Measurements from ENCODE around the gene MAP2.
"Not testable (repeated sequence)": the region's sequence is repeated elsewhere in the genome, so short reads cannot be mapped to it uniquely, and the experiment has no call there.

The MAP2 gene

DNA sequence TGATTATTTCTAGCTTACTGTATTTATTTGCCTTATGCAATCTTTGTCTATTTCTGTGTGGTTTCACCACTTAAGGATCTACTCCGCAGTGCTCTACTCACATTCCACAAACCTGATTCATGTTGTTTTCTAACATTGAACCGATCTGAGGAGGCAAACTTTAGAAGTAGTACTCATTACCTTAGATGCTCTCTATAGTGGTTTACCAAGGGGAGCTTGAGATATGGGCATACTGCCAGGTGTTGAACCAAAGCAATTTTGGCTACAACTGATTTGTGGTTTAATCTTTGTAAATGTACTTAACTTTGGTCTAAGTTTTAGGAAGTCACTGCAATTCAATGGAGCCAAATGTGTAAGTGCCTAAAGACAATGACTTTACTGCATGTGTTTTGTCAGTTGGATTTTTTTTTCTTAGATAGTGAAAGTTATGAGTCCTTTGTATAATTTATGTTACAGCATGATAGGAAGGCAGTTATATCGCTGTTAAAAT, 50.1 kb downstream of the MAP2 start:
- no peak for DNase-seq (ENCODE audit: low read depth in 2 of 2)

DNA sequence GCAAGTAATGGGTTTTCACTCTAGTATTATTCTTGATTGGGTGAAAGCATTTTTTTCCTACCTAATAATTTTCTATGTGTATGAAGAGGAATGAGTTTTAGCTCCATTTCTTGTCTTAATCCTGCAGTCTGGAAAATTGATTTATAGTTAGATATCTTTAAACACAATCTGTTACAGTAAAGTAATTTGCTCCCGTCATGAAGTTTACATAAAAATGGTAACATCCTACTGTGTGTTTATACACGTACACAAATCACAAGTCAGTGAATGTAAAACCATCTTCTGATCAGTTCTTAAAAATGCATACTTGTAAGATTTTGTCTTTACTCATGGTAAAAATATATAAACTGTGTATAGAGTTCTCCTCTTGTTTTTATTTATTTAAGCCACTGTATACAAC, 51.1 kb downstream of the MAP2 start:
- DNase-seq (ENCODE audit: low read depth in 2 of 2): no peak

DNA sequence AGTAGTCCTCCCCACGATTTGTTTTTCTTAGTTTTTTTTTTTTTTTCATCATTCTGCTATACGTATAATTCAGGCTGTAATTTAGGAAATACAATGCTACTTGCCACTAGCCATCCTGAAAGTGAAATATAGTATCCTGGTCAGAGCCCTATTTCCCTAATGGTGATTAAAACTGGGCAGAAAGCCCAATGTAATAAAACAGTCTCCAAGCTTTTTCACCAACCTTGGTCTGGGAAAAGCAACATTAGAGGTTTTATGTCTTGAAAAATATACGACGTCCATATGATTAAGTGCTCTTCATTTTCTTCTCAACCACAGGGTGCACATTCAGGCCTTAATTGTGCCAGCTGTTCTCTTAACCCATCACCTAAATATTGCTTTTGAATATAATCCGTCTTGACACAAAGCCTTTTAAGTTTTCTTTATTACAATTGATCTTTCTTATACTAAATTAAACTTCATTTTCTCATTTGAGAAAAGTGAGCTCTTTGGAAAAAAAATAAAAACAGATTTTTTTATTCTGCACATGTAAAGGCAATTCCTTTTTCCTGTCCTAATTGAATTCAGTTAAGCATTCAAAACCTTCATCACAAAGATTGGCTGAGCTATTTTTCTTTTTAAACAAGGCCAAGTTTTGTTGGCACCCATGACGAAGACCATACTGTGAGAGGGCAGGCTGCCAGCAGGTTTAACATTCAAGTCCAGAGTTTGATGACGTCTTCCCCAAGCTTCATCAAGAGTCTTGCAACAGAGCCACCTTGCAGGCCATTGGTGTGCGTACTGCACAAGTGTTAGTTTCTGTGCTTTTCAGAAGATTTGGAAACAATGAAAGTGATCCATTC, 52.7 kb downstream of the MAP2 start:
- no peak for DNase-seq (ENCODE audit: low read depth in 2 of 2)

DNA sequence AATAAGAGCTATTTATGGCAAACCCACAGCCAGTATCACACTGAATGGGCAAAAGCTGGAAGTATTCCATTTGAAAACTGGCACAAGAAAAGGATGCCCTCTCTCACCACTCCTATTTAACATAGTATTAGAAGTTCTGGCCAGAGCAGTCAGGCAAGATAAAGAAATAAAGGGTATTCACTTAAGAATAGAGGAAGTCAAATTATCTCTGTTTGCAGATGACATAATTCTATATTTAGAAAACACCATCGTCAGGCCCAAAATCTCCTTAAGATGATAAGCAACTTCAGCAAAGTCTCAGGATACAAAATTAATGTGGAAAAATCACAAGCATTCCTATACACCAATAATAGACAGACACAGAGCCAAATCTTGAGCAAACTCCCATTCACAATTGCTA, 68.4 kb downstream of the MAP2 start:
- not testable (repeated sequence) for DNase-seq (ENCODE audit: low read depth in 2 of 2)

DNA sequence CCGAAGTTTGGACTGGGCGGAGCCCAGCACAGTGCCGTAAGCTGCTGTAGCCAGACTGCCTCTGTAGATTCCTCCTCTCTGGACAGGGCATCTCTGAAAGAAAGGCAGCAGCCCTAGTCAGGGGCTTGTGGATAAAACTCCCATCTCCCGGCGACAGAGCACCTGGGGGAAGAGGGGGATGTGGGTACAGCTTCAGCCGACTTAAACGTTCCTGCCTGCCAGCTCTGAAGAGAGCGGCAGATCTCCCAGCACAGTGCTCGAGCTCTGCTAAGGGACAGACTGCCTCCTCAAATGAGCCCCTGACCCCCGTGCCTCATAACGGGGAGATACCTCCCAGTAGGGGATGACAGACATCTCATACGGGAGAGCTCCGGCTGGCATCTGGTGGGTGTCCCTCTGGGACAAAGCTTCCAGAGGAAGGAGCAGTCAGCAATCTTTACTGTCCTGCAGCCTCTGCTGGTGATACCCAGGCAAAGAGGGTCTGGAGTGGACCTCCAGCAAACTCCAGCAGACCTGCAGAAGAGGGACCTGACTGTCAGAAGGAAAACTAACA, 71.3 kb downstream of the MAP2 start:
- not testable (repeated sequence) for DNase-seq (ENCODE audit: low read depth in 2 of 2)

DNA sequence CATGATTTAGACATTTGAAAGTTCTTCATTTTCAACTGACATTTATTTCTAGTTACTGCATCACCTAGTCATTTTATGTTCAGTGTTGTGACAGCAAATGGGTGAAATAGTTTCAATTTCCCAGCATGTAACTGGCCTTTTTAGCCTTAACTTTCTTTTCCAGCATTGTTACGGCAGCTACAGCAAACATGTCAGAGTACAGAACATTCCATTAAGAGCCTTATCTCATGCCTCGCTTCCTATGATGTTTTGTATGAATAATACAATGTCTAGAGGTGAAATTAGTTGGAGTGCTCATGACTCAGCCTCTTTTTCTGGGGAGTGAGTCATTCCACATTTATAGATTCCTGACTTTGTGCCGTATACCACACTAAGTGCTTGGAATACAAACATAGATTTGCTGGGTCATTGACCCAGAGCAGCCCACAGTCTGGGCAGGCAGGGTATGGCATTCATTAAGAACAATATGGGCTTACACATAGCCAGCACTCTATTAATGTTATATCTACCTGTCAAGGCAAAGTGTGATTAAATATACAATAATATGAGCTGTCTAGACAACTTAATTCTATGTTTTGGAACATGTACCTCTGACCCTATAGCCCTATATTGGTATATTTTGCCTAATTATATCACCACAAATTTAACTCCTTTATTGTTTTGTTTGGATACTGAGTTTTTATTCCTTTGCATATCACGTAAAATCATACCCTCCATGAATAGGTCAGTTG, 72.2 kb downstream of the MAP2 start:
- DNase-seq (ENCODE audit: low read depth in 2 of 2): no peak

DNA sequence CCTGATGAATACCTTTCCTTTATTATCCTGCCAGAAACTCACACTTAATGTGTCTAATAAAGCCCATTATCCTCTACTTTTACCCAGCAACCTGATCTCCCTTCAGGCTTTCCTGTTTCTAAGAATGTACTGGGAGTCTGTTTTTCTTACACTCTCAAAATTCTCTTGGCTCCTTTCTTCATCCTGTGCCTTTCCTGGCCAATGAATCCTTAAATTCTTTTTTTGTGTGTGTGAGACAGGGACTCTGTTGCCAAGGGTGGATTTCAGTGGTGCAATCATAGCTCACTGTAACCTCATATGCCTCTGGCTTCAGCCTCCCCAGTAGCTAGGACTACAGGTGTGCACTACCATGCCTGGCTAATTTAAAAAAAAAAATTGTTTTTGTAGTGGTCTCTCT, 72.7 kb downstream of the MAP2 start:
- no peak for DNase-seq (ENCODE audit: low read depth in 2 of 2)

DNA sequence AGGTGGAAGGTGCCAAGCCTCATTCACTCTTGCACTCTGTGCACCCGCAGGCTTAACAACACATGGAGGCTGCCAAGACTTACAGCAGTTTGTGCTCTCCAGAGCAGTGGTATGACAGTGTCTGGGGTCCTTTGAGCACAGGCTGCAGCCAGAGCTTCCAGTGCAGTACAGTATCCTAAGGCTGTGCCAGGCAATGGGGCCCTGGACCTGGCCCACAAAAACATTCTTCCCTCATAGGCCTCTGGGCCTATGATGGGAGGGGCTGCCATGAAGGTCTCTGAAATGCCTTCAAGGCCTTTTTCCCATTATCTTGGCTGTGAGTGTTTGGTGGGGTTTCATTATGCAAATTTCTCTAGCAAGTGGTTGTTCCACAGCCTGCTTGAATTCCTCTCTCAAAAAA, 74.8 kb downstream of the MAP2 start:
- DNase-seq (ENCODE audit: low read depth in 2 of 2): no peak

DNA sequence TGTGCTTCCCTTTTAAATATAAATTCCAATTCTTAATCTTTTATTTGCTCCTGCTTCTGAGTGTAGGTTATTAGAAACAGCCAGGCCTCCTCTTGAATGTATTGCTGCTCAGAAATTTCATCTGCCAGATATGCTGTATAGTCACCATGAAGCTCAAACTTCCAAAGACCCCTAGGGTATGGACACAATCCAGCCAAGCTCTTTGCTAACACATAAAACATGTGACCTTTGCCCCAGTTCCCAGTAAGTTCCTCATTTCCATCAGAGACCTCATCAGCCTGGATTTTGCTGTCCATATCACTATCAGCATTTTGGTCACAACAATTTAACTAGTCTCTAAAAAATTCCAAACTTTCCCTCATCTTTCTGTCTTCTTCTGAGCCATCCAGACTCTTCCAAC, 75.2 kb downstream of the MAP2 start:
- DNase-seq (ENCODE audit: low read depth in 2 of 2): no peak

DNA sequence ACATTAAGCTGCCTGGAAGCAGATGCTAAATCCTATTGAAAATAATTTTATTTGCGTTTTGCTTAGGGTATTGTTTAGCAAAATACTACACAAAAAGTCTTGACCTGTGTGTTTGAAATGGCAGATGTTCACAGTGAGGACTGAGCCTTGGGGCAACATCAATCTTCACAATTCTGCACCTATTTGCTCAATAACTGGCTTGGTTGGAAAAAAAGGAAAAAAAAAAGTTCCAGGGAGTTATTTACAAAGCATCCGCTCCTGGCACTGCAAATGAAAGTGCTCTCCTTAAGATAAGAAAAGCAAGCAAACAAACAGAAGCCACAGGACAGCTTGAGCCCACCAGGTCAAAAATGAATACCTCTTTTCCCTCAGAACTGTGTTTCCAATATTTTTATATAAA, 77.7 kb downstream of the MAP2 start:
- no peak for DNase-seq (ENCODE audit: low read depth in 2 of 2)

DNA sequence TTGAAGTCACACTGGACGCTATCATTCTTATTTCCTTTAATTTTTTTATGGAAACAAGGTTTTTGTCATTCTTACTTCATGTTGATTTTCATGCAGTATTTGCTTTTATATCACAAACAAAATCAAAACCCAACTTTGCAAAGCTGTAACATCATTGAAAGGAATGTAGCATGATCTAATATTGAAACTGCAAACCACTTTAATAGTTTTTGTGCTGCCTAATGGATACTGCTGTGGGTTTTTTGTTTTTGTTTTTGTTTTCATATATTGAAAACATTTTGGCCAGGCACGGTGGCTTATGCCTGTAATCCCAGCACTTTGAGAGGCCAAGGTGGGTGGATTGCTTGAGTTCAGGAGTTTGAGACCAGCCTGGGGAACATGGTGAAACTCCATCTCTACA, 81.6 kb downstream of the MAP2 start:
- no peak for DNase-seq (ENCODE audit: low read depth in 2 of 2)

DNA sequence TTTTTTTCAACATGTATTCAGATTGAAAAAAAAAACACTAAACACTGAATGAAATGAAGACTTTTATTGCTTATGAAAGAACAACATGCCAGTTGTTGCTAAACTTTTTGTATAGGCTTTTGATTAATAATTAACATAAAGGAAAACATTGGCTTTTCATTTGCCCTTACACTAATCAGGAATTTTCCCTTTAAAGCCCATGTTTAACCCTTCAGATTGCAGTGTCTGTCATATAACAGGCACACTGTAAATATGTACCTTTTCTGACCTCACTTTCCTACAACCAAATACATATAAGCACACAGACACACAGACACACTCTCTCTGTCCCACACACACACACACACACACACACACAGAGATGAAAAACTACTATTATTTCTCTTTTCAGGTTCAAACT, 84.4 kb downstream of the MAP2 start:
- no peak for DNase-seq (ENCODE audit: low read depth in 2 of 2)

DNA sequence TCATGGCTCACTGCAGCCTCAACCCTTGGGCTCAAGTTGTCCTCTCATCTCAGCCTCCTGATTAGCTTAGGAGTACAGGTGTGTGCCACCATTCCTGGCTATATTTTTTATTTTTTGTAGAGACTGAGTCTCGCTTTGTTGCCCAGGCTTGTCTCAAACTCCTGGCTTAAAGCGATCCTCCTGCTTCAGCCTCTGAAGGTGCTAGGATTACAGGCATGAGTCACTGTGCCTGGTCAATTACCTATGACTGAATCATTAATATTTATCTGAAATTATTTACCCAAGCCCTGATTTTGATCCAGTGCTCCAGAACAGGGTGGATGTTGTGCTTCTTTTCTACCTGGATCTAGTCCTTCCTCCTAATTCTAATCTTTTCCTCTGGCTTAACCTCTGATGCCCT, 87.8 kb downstream of the MAP2 start:
- DNase-seq (ENCODE audit: low read depth in 2 of 2): no peak

DNA sequence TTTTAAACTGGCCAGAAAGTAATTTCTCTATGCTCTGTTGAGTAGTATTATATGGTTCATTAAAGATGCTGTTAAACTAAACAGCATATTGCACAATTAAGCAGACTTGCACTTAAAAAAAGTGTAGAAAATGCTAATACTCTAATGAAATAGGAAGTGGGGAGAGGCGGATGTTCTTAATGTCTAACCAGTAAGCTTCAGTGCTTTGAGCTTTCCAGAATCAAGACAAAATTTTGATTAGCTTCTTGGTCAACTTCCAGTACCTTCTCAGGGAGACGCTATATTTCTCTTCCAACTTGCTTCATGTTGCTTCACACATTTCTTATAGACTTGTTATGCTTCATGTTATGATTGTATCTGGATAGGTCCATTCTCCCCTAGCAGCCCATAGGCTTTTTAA, 89.1 kb downstream of the MAP2 start:
- no peak for DNase-seq (ENCODE audit: low read depth in 2 of 2)

DNA sequence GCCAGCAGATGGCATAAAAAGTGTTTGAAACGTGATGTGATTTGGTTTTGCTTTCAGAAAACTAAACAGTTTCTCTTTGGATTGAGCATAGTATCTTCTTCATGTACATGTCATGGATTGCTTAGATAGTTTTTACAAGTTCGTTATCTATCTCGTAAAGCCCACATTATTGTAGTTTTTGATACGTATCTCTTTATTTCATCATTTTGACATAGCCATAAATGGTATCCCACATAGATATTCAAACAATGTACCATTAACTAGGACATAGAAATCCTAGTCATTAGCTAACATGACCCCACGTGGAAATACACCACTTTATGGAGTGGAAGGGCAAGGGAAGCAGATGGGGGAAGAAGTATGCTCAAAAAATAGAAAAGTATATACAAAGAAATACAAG, 93.6 kb downstream of the MAP2 start:
- no peak for DNase-seq (ENCODE audit: low read depth in 2 of 2)

DNA sequence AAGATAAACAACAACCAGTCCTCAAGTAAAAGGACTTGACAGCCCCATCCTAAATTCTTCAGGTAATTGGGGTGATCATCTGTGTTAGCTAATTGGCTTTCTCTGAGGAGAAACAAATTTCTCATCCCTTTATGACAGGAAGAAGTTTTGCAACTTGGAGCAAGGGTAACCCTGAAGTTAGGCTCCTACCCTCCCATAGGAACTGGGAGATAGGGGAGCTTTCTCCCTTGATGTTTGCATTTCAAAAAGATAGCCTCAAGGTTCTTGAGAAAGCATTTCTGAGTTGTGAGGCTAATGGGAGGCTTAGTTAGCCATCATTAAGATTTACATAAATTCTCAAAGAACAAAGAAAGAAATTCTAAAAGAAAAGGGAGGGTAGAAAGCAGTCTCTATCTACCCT, 95.4 kb downstream of the MAP2 start:
- no peak for DNase-seq (ENCODE audit: low read depth in 2 of 2)

DNA sequence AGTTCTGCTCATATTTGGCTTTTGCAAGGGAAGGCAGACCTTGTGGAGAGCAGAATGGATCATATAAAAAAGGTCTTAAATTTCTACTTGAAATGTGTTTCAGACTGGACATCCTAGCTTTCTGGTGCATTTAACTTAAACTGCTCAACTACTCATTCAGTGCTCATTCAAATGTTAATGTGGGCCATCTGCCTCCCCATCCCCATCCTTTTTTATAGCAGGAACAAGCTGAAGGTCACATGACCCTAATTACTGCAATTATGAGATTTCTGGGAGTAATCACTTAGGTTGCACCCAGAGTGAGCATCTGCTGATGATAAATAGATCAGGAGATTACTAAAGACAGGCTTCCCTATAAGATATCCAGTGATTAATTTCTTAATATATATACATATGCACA, 96.1 kb downstream of the MAP2 start:
- no peak for DNase-seq (ENCODE audit: low read depth in 2 of 2)

DNA sequence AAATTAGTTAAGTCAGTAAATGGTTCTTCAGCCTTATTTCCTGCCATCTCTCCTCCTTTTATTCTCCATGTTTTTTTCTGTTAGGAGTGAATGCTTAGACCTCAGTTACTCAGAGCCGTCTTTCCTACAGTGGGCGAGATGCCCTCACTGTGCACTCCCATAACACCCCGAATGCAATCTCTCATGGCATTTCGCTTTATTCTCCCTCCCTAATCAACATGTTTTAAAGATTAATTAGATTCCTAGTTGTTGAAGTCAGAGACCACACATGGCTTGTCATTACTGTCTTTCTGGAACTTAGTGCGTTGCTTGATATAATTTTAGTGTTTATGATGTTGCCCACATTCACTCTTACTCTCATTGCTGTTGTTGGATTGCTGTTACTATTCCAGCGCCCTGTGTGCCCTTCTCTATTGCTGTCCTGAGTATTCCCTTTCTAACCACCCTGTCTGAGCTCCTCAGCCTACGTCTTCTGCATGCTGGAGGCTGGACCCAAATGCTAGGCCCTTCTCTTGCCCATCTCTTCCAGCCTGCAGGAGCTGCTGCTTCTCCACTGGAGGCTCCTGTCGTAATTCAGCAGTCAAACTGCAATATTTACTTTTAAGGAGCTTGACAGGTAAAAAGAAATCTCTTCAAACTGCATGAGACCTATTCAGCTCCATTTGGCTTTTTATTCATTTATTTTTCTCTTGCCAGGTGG, 99.3 kb downstream of the MAP2 start:
- DNase-seq (ENCODE audit: low read depth in 2 of 2): no peak

DNA sequence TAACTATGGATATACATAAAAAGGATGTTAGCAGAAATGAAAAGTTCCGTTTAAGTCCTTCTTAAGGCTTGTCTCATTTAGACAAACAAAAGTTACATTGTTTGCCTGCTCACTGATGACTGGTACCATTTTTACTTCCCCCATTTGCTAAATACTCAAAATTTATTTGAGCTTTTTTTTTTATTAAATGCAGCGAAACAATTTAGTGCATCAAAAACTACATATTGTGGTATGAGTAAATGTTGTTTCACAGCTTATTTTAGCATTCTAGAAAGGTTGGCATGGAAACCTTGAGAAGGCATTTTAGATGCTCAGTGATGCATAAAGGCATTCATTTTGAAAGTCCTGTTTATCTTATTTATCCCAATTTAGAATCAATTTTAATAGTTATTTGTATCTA, 100.0 kb downstream of the MAP2 start:
- DNase-seq (ENCODE audit: low read depth in 2 of 2): no peak

DNA sequence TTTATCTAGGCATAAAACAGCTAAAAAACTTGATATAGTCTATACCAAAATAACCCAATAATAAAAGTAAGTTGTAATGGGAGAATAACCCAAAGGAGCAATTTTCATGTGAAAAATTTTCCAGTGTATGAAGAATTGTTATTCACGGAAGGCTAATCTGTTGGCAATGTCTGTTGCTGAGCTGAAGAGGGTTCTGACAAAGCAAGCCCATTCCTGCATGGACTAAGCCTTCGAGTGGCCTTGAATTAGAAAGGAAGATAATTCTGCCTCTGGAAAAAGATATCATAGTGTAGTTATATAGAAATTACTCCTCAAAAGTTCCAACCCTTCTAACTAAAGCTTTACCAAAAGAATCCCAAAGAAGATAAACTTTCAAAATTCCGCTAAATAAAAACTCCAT, 101.5 kb downstream of the MAP2 start:
- no peak for DNase-seq (ENCODE audit: low read depth in 2 of 2)

DNA sequence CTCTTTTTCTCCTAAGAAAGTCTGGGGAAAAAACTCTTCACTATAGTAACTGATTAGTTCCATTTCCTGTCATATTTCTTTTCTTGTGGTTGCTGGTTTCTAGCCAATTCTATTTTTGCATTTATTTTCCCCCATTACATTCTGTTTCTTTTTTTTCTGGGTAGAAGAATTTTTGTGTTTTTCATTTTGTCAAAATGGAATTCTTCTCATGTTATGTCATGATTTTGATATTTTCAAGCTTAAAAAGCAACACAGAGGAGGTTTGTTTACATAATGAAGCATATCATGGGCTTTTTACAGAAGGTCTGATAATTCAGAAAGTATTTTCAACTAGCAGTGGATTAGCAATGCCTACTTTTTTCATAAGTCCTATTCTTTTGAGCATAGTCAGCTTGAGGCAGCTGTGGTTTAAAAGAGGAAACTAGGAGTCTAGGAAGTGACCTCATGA, 102.0 kb downstream of the MAP2 start:
- DNase-seq (ENCODE audit: low read depth in 2 of 2): no peak

DNA sequence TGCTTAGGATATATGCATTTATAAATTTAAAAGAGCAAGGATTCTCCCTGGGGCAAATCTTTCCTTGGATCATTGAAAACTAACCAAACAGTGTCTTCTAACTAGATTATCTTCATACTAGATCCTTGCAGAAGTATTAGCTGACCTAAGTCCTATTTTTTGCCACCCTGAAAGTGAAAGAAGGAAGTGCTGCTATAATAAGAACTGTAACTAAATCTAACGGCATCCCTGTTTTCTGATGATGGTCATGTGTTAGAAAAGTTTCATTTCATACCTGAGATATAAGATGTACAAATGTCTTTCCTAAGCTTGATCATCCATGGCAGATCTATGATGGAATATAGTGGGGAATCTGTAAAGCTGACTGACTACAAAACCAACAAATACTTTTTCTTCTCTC, 102.7 kb downstream of the MAP2 start:
- no peak for DNase-seq (ENCODE audit: low read depth in 2 of 2)

Measured in stimulated activated CD8-positive, alpha-beta memory T cell treated with anti-CD3 and anti-CD28 coated beads, Interleukin-15, amount 100 ng/mL, for 4 hours (primary cell).